ENCODE measurements around the gene OS9. TPM values are rescaled to one million over a fixed set of nuclear protein-coding genes. Genes with fewer than 3 reads are reported as not detected.

The OS9 gene
- total RNA-seq, 4 donors from 2014 or later: 185 to 288 (median 224) TPM

Other genes with a start within 250 kb of the OS9 start
- gene INHBE, start 238.8 kb upstream of the OS9 start, total RNA-seq: not detected
- gene GLI1, start 234.3 kb upstream of the OS9 start, total RNA-seq: 10 to 100 TPM; 16.2 to 61.0 (median 38.7) TPM
- gene ARHGAP9, start 214.3 kb upstream of the OS9 start, total RNA-seq: 10 to 100 TPM in 2 of 4 donors, 1 to 10 TPM in 2; 5.2 to 40.5 (median 11.6) TPM
- 100 to 1,000 TPM in 1 of 4 donors, 10 to 100 TPM in 3; 53.5 to 101 (median 74.2) TPM for gene MARS1, start 206.1 kb upstream of the OS9 start, total RNA-seq
- gene DDIT3, start 173.6 kb upstream of the OS9 start, total RNA-seq: 10 to 100 TPM; 35.2 to 49.2 (median 42.1) TPM
- 10 to 100 TPM; 23.0 to 49.2 (median 40.9) TPM for gene MBD6, start 171.3 kb upstream of the OS9 start, total RNA-seq
- 100 to 1,000 TPM in 3 of 4 donors, 10 to 100 TPM in 1; 92.9 to 138 (median 130) TPM for gene DCTN2, start 146.9 kb upstream of the OS9 start, total RNA-seq
- gene KIF5A, start 144.1 kb upstream of the OS9 start, total RNA-seq: 1 to 10 TPM; 1.9 to 4.8 (median 2.9) TPM
- gene PIP4K2C, start 102.9 kb upstream of the OS9 start, total RNA-seq: 10 to 100 TPM; 29.5 to 67.7 (median 35.9) TPM
- gene DTX3, start 89.3 kb upstream of the OS9 start, total RNA-seq: 10 to 100 TPM; 19.0 to 33.1 (median 28.1) TPM
- gene ARHGEF25, start 82.7 kb upstream of the OS9 start, total RNA-seq: 10 to 100 TPM; 31.2 to 91.2 (median 48.8) TPM
- 10 to 100 TPM; 14.5 to 43.8 (median 16.8) TPM for gene B4GALNT1, start 60.9 kb upstream of the OS9 start, total RNA-seq
- gene AGAP2, start 44.6 kb downstream of the OS9 start, total RNA-seq: 1 to 10 TPM; 1.1 to 5.7 (median 2.5) TPM
- gene TSPAN31, start 50.9 kb downstream of the OS9 start, total RNA-seq: 100 to 1,000 TPM in 1 of 4 donors, 10 to 100 TPM in 3; 47.1 to 115 (median 80.1) TPM
- gene CDK4, start 58.2 kb downstream of the OS9 start, total RNA-seq: 100 to 1,000 TPM in 2 of 4 donors, 10 to 100 TPM in 2; 79.1 to 156 (median 99.0) TPM
- 10 to 100 TPM in 2 of 4 donors, 1 to 10 TPM in 2; 4.2 to 19.8 (median 10.4) TPM for gene MARCHF9, start 61.0 kb downstream of the OS9 start, total RNA-seq
- 1 to 10 TPM in 1 of 4 donors, not detected in 3; 3.0 TPM for gene CYP27B1, start 72.9 kb downstream of the OS9 start, total RNA-seq
- 10 to 100 TPM in 2 of 4 donors, 1 to 10 TPM in 2; 6.5 to 17.7 (median 10.1) TPM for gene METTL1, start 78.0 kb downstream of the OS9 start, total RNA-seq
- gene EEF1AKMT3, start 78.5 kb downstream of the OS9 start, total RNA-seq: 10 to 100 TPM in 2 of 4 donors, 1 to 10 TPM in 2; 8.0 to 16.3 (median 9.6) TPM
- 10 to 100 TPM; 13.5 to 23.2 (median 22.4) TPM for gene TSFM, start 88.7 kb downstream of the OS9 start, total RNA-seq
- gene AVIL, start 124.6 kb downstream of the OS9 start, total RNA-seq: 1 to 10 TPM; 2.3 to 4.2 (median 3.3) TPM
- gene CTDSP2, start 152.6 kb downstream of the OS9 start, total RNA-seq: 100 to 1,000 TPM; 117 to 141 (median 123) TPM
- gene ATP23, start 247.4 kb downstream of the OS9 start, total RNA-seq: 10 to 100 TPM in 2 of 4 donors, 1 to 10 TPM in 2; 2.2 to 20.7 (median 8.0) TPM